ENCODE results near the gene CRISPLD2.

The CRISPLD2 gene

DNA sequence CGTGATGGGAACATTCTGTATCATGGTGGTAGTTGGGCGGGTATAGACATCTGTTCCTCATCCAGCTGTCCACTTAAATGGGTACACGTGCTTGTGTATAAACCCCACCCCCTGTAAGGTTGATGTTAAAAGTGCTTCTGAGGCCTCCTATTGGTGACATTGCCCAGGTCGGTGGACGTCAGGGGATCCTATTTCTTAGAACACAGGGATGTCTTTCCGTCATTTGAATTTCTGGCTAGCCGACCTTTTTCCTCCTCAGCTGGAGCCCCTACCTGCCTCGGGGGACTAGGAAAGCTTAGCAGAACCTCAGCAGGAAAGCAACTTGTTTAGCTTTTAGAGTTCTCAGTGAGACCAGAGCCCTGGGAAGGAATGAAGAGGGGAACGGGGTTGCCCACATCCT lies 16.6 kb upstream of the CRISPLD2 start:
- no peak for DNase-seq

DNA sequence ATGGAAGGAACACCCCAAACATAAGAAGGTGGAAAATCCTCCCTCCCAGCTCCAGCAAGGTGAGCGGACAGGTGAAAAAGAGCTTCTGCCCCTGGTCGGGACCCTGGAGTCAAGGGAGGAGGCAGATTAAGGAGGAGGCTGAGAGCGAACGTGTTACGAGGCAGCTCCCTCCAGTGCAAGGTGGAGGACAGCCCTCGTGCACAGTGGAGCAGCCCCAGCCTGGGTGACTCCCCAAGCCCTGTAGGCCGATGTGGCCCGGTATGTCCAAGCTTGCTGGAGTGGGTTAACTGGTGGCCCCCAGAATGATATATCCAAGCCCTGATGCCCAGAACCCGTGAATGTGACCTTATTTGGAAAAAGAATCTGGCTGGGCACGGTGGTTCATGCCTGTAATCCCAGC lies 15.5 kb upstream of the CRISPLD2 start:
- DNase-seq, result no peak

- no peak for DNase-seq
Measured at GRCh38 chr16:84806256-84806889, 13.4 kb upstream of the CRISPLD2 start.

DNA sequence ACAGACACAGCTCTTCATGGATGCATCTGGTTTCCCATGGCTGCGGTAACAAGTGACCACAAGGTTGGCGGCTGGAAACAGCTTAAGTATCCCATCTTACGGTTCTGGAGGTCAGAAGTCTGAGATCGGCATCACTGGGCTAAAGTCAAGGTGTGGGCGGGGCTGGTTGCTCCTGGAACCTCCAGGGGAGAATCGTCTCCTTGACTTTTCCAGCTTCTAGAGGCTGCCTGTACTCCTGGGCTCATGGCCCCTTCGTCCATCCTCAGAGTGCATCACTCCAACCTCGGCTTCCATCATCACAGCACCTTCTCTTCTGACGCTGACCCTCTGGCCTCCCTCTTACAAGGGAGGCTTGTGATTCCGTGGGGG lies 12.9 kb upstream of the CRISPLD2 start:
- no peak for DNase-seq

DNA sequence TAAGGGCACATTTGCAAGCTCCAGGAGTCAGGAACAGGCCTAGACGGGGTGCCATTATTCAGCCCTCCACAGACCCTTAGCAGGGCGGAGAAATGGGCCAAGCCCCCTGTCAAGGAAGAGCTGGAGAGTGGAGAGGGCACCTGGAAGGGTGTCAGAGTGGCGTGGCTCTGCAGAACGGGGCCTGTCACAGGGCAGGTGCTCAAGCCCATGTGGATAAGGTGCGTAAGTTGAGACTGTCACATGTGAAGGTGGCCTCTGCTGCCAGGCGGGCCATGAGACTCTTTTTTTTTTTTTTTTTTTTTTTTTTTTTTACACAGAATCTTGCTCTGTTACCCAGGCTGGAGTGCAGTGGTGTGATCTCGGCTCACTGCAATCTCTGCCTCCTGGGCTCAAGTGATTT lies 12.0 kb upstream of the CRISPLD2 start:
- DNase-seq, result no peak

- DNase-seq, result no peak
Measured at GRCh38 chr16:84808826-84809225, 11.0 kb upstream of the CRISPLD2 start.

DNA sequence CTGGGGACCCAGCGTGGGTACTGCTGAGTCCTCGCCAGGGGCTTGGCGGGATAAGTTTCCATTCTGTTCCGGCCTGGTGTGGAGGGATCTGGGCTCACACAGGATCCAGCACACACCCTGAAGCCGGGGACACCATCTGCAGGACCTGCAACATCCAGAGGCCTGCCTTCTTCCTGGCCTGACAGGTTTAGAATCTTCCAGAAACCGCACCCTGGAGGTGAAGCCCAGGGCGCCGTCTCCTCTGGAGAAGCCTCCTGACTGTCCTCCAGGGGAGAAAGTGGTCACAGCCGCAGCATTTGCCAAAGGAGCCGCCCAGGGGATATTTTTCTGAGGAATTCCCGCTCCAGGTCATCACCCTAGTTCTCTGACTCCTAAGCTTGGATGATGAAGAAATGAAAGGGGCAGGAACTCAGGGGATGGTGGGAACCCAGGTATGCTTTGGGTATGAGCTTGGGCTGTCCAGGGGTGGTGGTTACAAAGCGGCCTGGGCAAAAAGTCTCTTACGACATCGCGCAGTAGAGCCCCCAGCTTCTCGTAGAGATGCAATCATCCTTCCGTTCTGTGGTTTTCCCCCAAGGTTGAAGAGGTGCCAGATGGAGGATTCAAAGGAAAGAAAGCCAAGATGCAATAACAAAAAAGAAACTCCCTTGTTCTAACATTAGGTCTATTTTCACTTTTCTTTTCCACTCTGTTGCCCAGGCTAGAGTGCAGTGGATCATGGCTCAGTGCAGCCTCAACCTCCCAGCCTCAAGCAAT lies 9.1 kb upstream of the CRISPLD2 start:
- DNase-seq, result no peak

DNA sequence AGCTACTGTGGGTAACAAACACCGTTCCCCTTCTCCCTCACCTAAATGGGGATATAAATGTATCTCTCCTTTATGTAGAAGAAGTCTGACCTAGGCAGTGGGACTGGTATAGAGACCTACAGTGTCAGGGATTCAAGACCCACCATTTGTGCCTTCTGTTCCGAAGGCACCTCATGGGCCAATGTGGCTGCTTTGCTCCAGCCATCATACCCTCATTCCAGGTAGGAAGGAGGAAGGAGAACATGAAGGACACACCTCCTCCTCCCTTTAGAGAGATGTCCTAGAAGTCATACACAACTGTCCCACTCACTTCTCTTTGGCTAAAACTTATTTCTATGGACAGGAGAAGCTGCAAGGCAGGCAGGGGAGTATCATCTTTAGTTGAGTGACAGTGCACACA lies 8.3 kb upstream of the CRISPLD2 start:
- DNase-seq, result no peak

DNA sequence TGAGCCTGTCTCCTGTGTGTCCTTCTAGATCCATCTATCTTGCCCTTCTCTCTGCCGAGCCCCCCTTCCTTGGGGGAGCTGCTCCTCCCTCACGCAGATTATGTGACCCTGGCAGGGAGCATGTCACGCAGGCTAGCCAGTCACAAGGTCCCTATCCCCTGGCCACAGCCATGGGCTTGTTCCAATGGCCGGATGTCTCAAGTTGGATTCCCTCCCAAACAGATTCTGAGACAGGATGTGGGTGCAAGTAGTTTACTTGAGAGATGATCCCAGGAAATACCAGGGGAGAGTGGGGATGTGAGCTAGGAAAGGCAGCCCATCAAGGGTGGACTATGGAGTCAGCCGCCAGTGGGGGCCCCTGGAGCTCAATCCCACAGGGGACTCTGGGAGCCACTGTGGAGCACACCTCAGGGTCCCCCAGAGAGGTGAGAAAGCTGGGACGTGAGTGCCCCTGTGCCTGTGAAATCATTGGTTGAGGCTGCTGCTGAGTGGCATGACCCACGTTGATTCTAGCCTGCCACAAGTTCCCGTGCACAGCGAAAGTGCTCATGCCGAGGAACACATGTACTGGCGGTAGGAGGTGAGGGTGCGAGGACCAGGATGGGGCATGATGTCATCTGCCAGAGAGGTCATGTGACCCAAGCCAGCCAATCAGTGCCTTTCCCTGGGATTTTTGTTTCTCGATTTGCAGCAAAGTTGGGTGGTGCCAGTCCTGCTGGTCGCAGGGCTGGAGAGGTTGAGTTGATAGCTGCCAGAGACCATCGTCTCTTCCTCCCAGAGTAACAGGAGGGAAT lies 6.4 kb upstream of the CRISPLD2 start:
- DNase-seq, result no peak

GRCh38 chr16:84815462-84815861 lies 4.3 kb upstream of the CRISPLD2 start:
- no peak for DNase-seq

GRCh38 chr16:84816023-84816422 lies 3.8 kb upstream of the CRISPLD2 start:
- DNase-seq, result no peak

DNA sequence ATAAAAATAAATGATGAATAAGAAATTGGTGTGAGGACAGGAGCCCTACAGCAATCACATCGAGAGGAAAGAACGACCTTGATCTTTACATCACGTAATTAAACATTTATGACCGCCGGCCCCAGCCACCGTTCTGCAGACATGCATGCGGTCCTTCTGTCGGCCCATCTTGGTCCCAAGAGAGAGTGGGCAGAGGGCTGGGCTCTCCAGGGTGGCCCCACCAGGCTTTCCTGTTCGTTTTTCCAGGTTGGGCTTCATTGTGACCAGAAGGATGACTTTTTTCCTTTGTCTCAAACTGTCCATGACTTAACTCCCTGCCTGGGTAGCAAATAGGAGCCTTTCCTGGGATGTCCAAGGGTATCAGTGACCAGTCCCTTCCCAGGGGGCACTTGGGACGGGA lies 3.3 kb upstream of the CRISPLD2 start:
- DNase-seq, result no peak

GRCh38 chr16:84817206-84817605 lies 2.6 kb upstream of the CRISPLD2 start:
- DNase-seq, result no peak

GRCh38 chr16:84817613-84818012 lies 2.2 kb upstream of the CRISPLD2 start:
- DNase-seq, result no peak

GRCh38 chr16:84818133-84818532 lies 1.7 kb upstream of the CRISPLD2 start:
- DNase-seq, result no peak

GRCh38 chr16:84818989-84819643 lies 669 bp upstream of the CRISPLD2 start:
- DNase-seq, result no peak

- DNase-seq, result no peak
Measured at GRCh38 chr16:84820305-84820684, 510 bp downstream of the CRISPLD2 start.

GRCh38 chr16:84820771-84821170 lies 986 bp downstream of the CRISPLD2 start:
- DNase-seq, result no peak

DNA sequence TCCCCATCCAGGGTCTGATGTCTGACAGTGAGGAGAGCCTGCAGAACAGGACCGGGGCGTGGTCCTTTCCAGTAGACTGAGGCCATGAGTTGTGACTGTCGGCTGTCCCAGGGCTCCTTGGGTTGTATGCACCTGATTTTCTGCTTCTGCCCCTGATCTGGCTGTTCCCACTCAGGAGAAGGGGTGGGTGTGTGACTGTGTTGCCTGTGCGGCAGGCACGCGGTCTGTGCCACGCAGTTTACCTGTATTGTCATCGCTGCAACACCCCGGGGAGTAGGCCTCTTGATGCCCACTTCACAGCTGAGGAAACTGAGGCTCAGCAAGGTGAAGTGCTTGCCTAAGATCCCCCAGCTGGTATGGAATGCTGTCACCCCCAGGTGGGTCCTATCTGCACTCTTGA lies 1.4 kb downstream of the CRISPLD2 start:
- DNase-seq, result no peak

DNA sequence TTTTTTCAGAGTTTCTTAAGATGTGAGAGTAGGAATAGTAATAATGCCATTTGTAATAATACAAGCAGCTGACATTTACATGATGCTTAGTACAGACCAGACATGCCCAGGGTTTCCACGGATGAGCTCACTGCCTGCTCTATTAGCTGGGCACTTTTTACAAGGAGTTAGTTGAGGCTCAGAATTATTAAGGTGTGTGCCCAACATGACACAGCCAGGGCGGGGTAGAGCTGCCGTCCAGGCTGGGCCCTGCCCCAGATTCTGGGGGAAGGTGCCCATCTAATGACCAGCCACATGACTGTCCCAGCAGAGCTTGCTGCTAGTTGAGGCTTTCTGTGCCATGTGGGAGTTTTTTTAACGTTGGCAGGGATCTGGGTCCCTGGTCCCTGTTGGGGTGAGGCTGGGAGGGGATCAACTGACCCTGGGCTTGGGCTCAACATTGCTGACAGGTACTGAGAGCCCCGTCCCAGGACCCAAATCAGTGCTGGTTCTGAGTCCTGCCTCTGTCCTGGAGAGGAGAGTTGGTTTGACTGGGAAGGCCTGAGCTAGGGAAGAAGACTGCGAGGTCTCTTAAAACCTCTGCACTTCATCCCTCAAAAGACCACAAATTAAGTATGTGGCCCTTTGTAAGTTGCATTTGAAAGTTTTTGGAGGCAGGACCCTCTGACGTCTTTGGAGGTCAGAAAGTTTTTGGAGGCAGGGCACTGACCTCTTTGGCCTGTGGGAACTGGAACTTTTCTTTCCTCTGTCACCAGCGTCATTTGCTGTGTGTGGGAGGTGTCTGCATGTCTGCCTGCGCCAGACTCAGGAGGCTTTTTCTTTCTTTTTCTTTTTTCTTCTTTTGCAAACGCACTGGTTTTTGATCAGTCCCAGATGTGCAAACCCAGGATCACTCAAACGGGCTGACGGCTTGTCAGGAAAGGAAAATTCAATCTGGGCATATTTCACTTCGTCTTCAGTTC lies 2.2 kb downstream of the CRISPLD2 start:
- no peak for DNase-seq

DNA sequence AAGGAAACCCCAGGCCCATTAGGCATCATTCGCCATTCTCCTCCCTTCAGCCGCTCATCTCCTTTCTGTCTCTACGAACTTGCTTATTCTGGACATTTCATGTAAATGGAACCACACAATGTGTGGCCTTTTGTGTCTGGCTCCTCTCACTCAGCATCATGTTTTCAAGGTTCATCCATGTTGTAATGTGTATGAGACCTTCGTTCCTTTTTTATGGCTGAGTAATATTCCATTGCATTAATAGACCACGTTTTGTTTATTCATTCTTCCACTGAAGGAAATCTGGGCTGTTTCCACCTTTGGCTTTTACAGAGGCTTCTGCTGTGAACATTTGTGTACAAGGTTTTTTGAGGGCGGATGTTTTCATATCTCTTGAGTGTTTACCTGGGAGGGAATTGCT lies 3.2 kb downstream of the CRISPLD2 start:
- DNase-seq, result no peak

DNA sequence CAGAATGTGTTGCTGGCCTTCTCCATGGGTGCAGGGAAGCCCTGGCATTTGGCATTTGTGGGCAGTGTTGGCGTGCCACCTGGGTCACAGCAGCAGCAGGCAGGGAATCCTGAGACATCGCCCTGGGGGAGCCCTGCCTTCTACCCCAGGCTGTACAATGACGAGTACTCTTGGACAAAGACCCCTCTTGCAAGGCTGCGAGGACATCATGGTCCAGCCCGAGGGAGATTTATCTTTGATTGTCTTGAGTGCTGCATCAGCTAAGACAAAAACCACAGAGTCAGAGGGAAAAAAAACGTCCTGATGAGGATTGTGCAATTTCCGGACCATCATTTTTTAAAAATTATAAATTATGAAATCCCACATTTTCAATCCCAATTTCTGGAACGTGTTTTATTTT lies 3.7 kb downstream of the CRISPLD2 start:
- no peak for DNase-seq

Measured in T-helper 9 cell (primary cell).